K562 (cell line): ENCODE results near the gene AKAP13. TPM values are rescaled to one million over a fixed set of nuclear protein-coding genes. Genes with fewer than 3 reads are reported as not detected.

Source experiments
- ATAC-seq: fragments of 200-7000 bp; cut with Tn5 transposase; 3 replicates; pipeline ENCODE4 v1.9.1; 2020; ENCODE audit warnings: moderate library complexity
- BruUV-seq: library from RNA; stranded (reverse); fragments of 400-500 nt; replicated peaks from 2 replicates; lab custom pipeline; 2021; lab: Mats Ljungman, UMichigan
- CTCF ChIA-PET: fragments of 300-600 bp; formaldehyde crosslinking; extraction: SDS; loops from one replicate; lab custom pipeline; 2021; ENCODE audit warnings: low intra/inter-chr PET ratio; lab: Yijun Ruan, JAX
- POLR2A ChIA-PET: fragments of 300-600, 350-650 bp; sonication (Branson Sonifier 250); formaldehyde crosslinking; extraction: SDS; loops from one replicate; lab custom pipeline; 2021; ENCODE audit warnings: antibody characterized with exemption, inconsistent platforms; lab: Yijun Ruan, JAX
- DNase-seq, 4 experiments: peaks; one replicate each; pipeline versions ENCODE4 v3.0.0 to v3.0.0-alpha.2; 2011 to 2018; ENCODE audit warnings: low spot score in 3 of 4, mixed read lengths in 3 of 4; ENCODE audit errors: extremely low read depth in 1 of 4
- FAIRE-seq: peaks from 2 replicates; lab custom pipeline; 2011; peaks lifted over from hg19 to GRCh38; lab: Jason Lieb, UNC
- H2AFZ ChIP-seq: 2 replicates; pipeline ENCODE4 v1.6.0; 2011; ENCODE audit warnings: low read depth, low read length, control low read depth, inconsistent platforms
- H3K27ac ChIP-seq: fragments of 200-600 bp; 3 replicates; pipeline ENCODE4 v1.8.0; 2011; ENCODE audit warnings: low read depth, mild to moderate bottlenecking, control low read depth, inconsistent platforms, low read length, moderate library complexity, mixed read lengths; ENCODE audit errors: extremely low read depth
- H3K27me3 ChIP-seq, 2 experiments: fragments of 300-600 bp in 1 of 2; 2 replicates in 1 of 2; 3 replicates in 1 of 2; pipeline versions ENCODE4 v1.6.0 to v1.8.0; 2011; ENCODE audit warnings: inconsistent platforms in 2 of 2, low read length in 2 of 2, mild to moderate bottlenecking in 1 of 2, mixed read lengths in 1 of 2, moderate library complexity in 1 of 2; ENCODE audit not compliant: control insufficient read depth in 2 of 2, insufficient read depth in 2 of 2
- H3K36me3 ChIP-seq: fragments of 300-600 bp; 3 replicates; pipeline ENCODE4 v1.8.0; 2011; ENCODE audit warnings: mild to moderate bottlenecking, low read length, inconsistent platforms; ENCODE audit not compliant: control insufficient read depth, insufficient read depth
- H3K4me1 ChIP-seq, 2 experiments: fragments of 200-600 bp in 1 of 2; replicated peaks in 1 of 2; 2 replicates in 1 of 2; 3 replicates in 1 of 2; pipeline versions ENCODE4 v1.5.1 to v1.8.0; 2011; ENCODE audit warnings: inconsistent platforms in 2 of 2, low read length in 2 of 2, mild to moderate bottlenecking in 1 of 2, mixed read lengths in 1 of 2, moderate library complexity in 1 of 2; ENCODE audit not compliant: control insufficient read depth in 2 of 2, insufficient read depth in 2 of 2
- H3K4me2 ChIP-seq: 2 replicates; pipeline ENCODE4 v1.6.1; 2011; ENCODE audit warnings: low read length, control low read depth, inconsistent platforms, mixed read lengths; ENCODE audit not compliant: insufficient read depth
- H3K4me3 ChIP-seq: fragments of 200-600 bp; sonication (generic), shearing (Covaris generic); 2 replicates; pipeline ENCODE4 v1.5.1; 2016; ENCODE audit warnings: control low read depth, inconsistent platforms
- H3K79me2 ChIP-seq: fragments of 200-600 bp; 3 replicates; pipeline ENCODE4 v1.8.0; 2011; ENCODE audit warnings: low read length, inconsistent platforms; ENCODE audit not compliant: control insufficient read depth, insufficient read depth
- H3K9ac ChIP-seq, 2 experiments: 2 replicates each; pipeline versions ENCODE4 v1.6.0 to v1.6.1; 2011; ENCODE audit warnings: low read depth in 2 of 2, low read length in 2 of 2, control low read depth in 1 of 2, inconsistent platforms in 1 of 2, mild to moderate bottlenecking in 1 of 2, mixed read lengths in 1 of 2; ENCODE audit not compliant: insufficient read depth in 1 of 2
- H3K9me1 ChIP-seq: one replicate; pipeline ENCODE4 v1.6.0; 2011; ENCODE audit warnings: inconsistent platforms, mild to moderate bottlenecking, low read length, moderate library complexity; ENCODE audit not compliant: control insufficient read depth, insufficient read depth
- H3K9me3 ChIP-seq: replicated peaks from 2 replicates; pipeline ENCODE4 v1.5.1; 2011; ENCODE audit warnings: low read depth, low read length, inconsistent platforms; ENCODE audit not compliant: control insufficient read depth, insufficient read depth
- H4K20me1 ChIP-seq: replicated peaks from 2 replicates; pipeline ENCODE4 v1.6.1; 2011; ENCODE audit warnings: low read length, inconsistent platforms, mixed read lengths; ENCODE audit not compliant: control insufficient read depth, insufficient read depth
- ARHGAP35 ChIP-seq: fragments of 450-650 bp; IDR thresholded peaks from 2 replicates; pipeline ENCODE4 v1.6.1; 2018; ENCODE audit not compliant: partially characterized antibody
- ELF4 ChIP-seq: fragments of 450-650 bp; formaldehyde crosslinking; IDR thresholded peaks from 2 replicates; pipeline ENCODE4 v1.4.0; 2022; ENCODE audit warnings: missing genetic modification characterization
- JUNB ChIP-seq: fragments of 450-650 bp; formaldehyde crosslinking; conservative IDR thresholded peaks from 2 replicates; pipeline ENCODE4 v1.4.0; 2020; ENCODE audit warnings: mild to moderate bottlenecking
- NCOR1 ChIP-seq: fragments of 450-650 bp; IDR thresholded peaks from 2 replicates; pipeline ENCODE4 v1.6.1; 2016; ENCODE audit warnings: mild to moderate bottlenecking, moderate library complexity
- SMARCA4 ChIP-seq: fragments of 450-650 bp; IDR thresholded peaks from 2 replicates; pipeline ENCODE4 v1.6.1; 2016
- SMARCB1 ChIP-seq: IDR thresholded peaks from 2 replicates; pipeline ENCODE4 v1.6.1; 2011; ENCODE audit warnings: improper control_type of control experiment, low read depth; ENCODE audit not compliant: insufficient read length
- ZNF311 ChIP-seq: fragments of 250-450 bp; sonication (Bioruptor Pico); IDR thresholded peaks from 2 replicates; pipeline ENCODE4 v1.4.0; 2020; ENCODE audit warnings: mild to moderate bottlenecking, moderate library complexity
- ZNF695 ChIP-seq: fragments of 450-650 bp; formaldehyde crosslinking; IDR thresholded peaks from 2 replicates; pipeline ENCODE4 v1.4.0; 2020; ENCODE audit warnings: mild to moderate bottlenecking, moderate library complexity
- ZNF717 ChIP-seq: fragments of 250-450 bp; sonication (Bioruptor Pico); IDR thresholded peaks from 2 replicates; pipeline ENCODE4 v1.5.0; 2021
- WGBS: fragments of 100-300 bp; shearing (Covaris generic); methylation state at CpG from one replicate; pipeline ENCODE4 v1.1.6; 2016; ENCODE audit warnings: low coverage, mixed read lengths; ENCODE audit not compliant: insufficient coverage; ENCODE audit errors: missing lambda C conversion rate; 5-methylcytosine and 5-hydroxymethylcytosine counted together
- in situ Hi-C: fragments of 300-500 bp; cut with MboI; formaldehyde crosslinking; loops from 4 replicates; pipeline ENCODE4 v1.15.0; 2018; ENCODE audit warnings: inconsistent platforms, mixed read lengths
- intact Hi-C: fragments of 100-400 bp; cut with micrococcal nuclease; formaldehyde crosslinking; loops from 2 replicates; pipeline ENCODE4 v1.14.2; 2022
- polyA plus RNA-seq, 8 experiments: library from polyadenylated mRNA; depleted of rRNA in 4 of 8; stranded (reverse) in 5 of 8; unstranded in 3 of 8; fragments of >200 nt; fragmentation: Nextera tagmentation in 2 of 8; fragmentation: Illumina TruSeq in 1 of 8; extraction: Ambion mirVana in 2 of 8; extraction: Trizol in 1 of 8; gene quantifications; 2 replicates each; pipeline versions ENCODE4 v1.2.1 to v1.2.3, GENCODE V29; 2011 to 2014; ENCODE audit warnings: inconsistent platforms in 1 of 8, missing spikeins in 1 of 8
- total RNA-seq, 7 experiments: library from RNA; depleted of rRNA in 6 of 7; stranded (reverse); fragments of >200 nt in 6 of 7; fragmentation: Illumina TruSeq in 2 of 7; extraction: Trizol in 2 of 7; gene quantifications; 2 replicates each; pipeline versions ENCODE4 v1.2.1 to v1.2.3, GENCODE V29; 2011 to 2021; ENCODE audit warnings: low replicate concordance in 1 of 7
- TF ChIP-seq, protein P1 (sequence below): sonication (generic); formaldehyde crosslinking; IDR thresholded peaks from 2 replicates; pipeline ENCODE4 v1.8.0; 2022; ENCODE audit warnings: mild to moderate bottlenecking, missing genetic modification reagents
- TF ChIP-seq, protein P2 (sequence below): fragments of 200-600 bp; sonication (generic); IDR thresholded peaks from one replicate; pipeline ENCODE4 v1.6.1; 2012; ENCODE audit warnings: mild to moderate bottlenecking, low read depth, low read length, inconsistent platforms
- TF ChIP-seq, protein P3 (sequence below): sonication (generic); formaldehyde crosslinking; IDR thresholded peaks from 2 replicates; pipeline ENCODE4 v1.9.0; 2022; ENCODE audit warnings: mild to moderate bottlenecking, missing genetic modification reagents

Gene AKAP13
- total and polyA plus RNA-seq, 9 of the 15 experiments (the other 6 are each of a cell fraction or from before 2014, with no cell fraction given), result 0.03 to 1.7 (median 0.42) TPM

DNA sequence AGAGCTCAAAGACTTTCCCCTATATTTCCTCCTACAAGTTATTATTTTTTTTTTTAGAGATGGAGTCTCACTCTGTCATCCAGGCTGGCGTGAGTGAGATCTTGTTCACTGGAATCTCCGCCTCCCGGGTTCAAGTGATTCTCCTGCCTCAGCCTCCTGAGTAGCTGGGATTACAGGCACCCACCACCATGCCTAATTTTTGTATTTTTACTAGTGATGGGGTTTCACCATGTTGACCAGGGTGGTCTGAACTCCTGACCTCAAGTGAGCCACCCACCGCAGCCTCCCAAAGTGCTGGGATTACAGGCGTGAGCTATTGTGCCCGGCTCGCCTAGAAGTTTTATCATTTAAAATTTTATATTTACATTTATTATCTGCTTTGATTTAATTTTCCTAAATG is 5.9 kb downstream of the AKAP13 start:
- H4K20me1 ChIP-seq, result no peaks in the 10 kb centered on the region
- no peaks in the 10 kb centered on the region for H3K79me2 ChIP-seq
- no peak overlapping the region for H3K9ac ChIP-seq
- H3K9me1 ChIP-seq, result no peaks in the 10 kb centered on the region
- in situ Hi-C loops (no loop called here), intact Hi-C loops (no loop called here)
- H3K4me2 ChIP-seq, result no peak overlapping the region
- no TSS peak for BruUV-seq
- DNase-seq (no peak), ATAC-seq (no peak), FAIRE-seq (no peak)
- peaks cover 0 to under 1% of the 10 kb centered on the region in 2 experiments; a peak in 1 of 5 replicates for H3K4me1 ChIP-seq
- peaks cover 6 to 9% of the 10 kb centered on the region in 2 experiments; a peak in 1 of 5 replicates for H3K27me3 ChIP-seq
- H2AFZ ChIP-seq, result no peak overlapping the region
- H3K27ac ChIP-seq, result no peak overlapping the region
- ChIA-PET POLR2A (no interaction called here), CTCF (no interaction called here)
- WGBS, result under 1% methylated on average over 7 of the region's 7 CpGs
- H3K36me3 ChIP-seq, result no peaks in the 10 kb centered on the region
- no peaks in the 10 kb centered on the region for H3K9me3 ChIP-seq
- no peak overlapping the region for H3K4me3 ChIP-seq
- TF ChIP-seq SMARCB1 (no peak), SMARCA4 (no peak), JUNB (CRISPR knock-in tag) (no peak), ARHGAP35 (no peak), ZNF717 (CRISPR knock-in tag) (no peak), ZNF311 (CRISPR knock-in tag) (no peak), ZNF695 (no peak), ELF4 (CRISPR knock-in tag) (no peak), NCOR1 (no peak)
- TF ChIP-seq, protein P1, sequence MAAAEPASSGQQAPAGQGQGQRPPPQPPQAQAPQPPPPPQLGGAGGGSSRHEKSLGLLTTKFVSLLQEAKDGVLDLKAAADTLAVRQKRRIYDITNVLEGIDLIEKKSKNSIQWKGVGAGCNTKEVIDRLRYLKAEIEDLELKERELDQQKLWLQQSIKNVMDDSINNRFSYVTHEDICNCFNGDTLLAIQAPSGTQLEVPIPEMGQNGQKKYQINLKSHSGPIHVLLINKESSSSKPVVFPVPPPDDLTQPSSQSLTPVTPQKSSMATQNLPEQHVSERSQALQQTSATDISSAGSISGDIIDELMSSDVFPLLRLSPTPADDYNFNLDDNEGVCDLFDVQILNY, result no peak
- TF ChIP-seq, protein P2, sequence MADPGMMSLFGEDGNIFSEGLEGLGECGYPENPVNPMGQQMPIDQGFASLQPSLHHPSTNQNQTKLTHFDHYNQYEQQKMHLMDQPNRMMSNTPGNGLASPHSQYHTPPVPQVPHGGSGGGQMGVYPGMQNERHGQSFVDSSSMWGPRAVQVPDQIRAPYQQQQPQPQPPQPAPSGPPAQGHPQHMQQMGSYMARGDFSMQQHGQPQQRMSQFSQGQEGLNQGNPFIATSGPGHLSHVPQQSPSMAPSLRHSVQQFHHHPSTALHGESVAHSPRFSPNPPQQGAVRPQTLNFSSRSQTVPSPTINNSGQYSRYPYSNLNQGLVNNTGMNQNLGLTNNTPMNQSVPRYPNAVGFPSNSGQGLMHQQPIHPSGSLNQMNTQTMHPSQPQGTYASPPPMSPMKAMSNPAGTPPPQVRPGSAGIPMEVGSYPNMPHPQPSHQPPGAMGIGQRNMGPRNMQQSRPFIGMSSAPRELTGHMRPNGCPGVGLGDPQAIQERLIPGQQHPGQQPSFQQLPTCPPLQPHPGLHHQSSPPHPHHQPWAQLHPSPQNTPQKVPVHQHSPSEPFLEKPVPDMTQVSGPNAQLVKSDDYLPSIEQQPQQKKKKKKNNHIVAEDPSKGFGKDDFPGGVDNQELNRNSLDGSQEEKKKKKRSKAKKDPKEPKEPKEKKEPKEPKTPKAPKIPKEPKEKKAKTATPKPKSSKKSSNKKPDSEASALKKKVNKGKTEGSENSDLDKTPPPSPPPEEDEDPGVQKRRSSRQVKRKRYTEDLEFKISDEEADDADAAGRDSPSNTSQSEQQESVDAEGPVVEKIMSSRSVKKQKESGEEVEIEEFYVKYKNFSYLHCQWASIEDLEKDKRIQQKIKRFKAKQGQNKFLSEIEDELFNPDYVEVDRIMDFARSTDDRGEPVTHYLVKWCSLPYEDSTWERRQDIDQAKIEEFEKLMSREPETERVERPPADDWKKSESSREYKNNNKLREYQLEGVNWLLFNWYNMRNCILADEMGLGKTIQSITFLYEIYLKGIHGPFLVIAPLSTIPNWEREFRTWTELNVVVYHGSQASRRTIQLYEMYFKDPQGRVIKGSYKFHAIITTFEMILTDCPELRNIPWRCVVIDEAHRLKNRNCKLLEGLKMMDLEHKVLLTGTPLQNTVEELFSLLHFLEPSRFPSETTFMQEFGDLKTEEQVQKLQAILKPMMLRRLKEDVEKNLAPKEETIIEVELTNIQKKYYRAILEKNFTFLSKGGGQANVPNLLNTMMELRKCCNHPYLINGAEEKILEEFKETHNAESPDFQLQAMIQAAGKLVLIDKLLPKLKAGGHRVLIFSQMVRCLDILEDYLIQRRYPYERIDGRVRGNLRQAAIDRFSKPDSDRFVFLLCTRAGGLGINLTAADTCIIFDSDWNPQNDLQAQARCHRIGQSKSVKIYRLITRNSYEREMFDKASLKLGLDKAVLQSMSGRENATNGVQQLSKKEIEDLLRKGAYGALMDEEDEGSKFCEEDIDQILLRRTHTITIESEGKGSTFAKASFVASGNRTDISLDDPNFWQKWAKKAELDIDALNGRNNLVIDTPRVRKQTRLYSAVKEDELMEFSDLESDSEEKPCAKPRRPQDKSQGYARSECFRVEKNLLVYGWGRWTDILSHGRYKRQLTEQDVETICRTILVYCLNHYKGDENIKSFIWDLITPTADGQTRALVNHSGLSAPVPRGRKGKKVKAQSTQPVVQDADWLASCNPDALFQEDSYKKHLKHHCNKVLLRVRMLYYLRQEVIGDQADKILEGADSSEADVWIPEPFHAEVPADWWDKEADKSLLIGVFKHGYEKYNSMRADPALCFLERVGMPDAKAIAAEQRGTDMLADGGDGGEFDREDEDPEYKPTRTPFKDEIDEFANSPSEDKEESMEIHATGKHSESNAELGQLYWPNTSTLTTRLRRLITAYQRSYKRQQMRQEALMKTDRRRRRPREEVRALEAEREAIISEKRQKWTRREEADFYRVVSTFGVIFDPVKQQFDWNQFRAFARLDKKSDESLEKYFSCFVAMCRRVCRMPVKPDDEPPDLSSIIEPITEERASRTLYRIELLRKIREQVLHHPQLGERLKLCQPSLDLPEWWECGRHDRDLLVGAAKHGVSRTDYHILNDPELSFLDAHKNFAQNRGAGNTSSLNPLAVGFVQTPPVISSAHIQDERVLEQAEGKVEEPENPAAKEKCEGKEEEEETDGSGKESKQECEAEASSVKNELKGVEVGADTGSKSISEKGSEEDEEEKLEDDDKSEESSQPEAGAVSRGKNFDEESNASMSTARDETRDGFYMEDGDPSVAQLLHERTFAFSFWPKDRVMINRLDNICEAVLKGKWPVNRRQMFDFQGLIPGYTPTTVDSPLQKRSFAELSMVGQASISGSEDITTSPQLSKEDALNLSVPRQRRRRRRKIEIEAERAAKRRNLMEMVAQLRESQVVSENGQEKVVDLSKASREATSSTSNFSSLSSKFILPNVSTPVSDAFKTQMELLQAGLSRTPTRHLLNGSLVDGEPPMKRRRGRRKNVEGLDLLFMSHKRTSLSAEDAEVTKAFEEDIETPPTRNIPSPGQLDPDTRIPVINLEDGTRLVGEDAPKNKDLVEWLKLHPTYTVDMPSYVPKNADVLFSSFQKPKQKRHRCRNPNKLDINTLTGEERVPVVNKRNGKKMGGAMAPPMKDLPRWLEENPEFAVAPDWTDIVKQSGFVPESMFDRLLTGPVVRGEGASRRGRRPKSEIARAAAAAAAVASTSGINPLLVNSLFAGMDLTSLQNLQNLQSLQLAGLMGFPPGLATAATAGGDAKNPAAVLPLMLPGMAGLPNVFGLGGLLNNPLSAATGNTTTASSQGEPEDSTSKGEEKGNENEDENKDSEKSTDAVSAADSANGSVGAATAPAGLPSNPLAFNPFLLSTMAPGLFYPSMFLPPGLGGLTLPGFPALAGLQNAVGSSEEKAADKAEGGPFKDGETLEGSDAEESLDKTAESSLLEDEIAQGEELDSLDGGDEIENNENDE, result no peak
- TF ChIP-seq, protein P3, sequence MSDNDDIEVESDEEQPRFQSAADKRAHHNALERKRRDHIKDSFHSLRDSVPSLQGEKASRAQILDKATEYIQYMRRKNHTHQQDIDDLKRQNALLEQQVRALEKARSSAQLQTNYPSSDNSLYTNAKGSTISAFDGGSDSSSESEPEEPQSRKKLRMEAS (CRISPR knock-in tag), result no peak
